Stomach (tissue), 4 donors: ENCODE results near the gene TCF12.

ENCODE experiments used
- CTCF ChIP-seq, 7 experiments: fragments of 450-650 bp in 4 of 7; fragments of 200-600 bp in 3 of 7; sonication (generic) in 3 of 7; IDR thresholded peaks; one replicate each; pipeline ENCODE4 v1.5.1; 2016 to 2019; ENCODE audit warnings: antibody characterized with exemption in 7 of 7, control low read depth in 2 of 7, mild to moderate bottlenecking in 1 of 7
- POLR2AphosphoS5 ChIP-seq, 3 donors: sonication (generic); formaldehyde crosslinking; IDR thresholded peaks; one replicate each; pipeline ENCODE4 v1.6.1; 2016; ENCODE audit warnings: antibody characterized with exemption in 3 of 3

- no peak for TF ChIP-seq CTCF (IDR thresholded peaks at IDR 0.05)
- TF ChIP-seq POLR2AphosphoS5 (IDR thresholded peaks at IDR 0.05) = no peak
Measured at GRCh38 chr15:56969265-56969895, 50.9 kb downstream of the TCF12 start.
